DMS153 treated with DMSO at 0.1 percent for 48 hours (cell line): ENCODE measurements around the gene TYRP1.
"Not testable (repeated sequence)": the region's sequence is repeated elsewhere in the genome, so short reads cannot be mapped to it uniquely, and the experiment has no call there.

Experiments used
- DNase-seq: peaks from one replicate; lab custom pipeline; 2025; ENCODE audit not compliant: unreplicated experiment; lab: John Stamatoyannopoulos, UW

Gene TYRP1

GRCh38 chr9:12693141-12693540 is at the start of gene TYRP1:
TSS of gene TYRP1 (plus strand) at chr9:12693385. CDS start at chr9:12693997, 612 bp downstream.
- no peak for DNase-seq

- no peak for DNase-seq
Observed at GRCh38 chr9:12643686-12644085, 49.5 kb upstream of the TYRP1 start.

GRCh38 chr9:12648925-12649324 is 44.3 kb upstream of the TYRP1 start:
- DNase-seq = no peak

- DNase-seq = no peak
Observed at GRCh38 chr9:12651125-12651524, 42.1 kb upstream of the TYRP1 start.

- no peak for DNase-seq
Observed at GRCh38 chr9:12652973-12653372, 40.2 kb upstream of the TYRP1 start.

- no peak for DNase-seq
Observed at GRCh38 chr9:12656803-12657202, 36.4 kb upstream of the TYRP1 start.

- no peak for DNase-seq
Observed at GRCh38 chr9:12657233-12657632, 36.0 kb upstream of the TYRP1 start.

- DNase-seq = no peak
Observed at GRCh38 chr9:12657998-12658397, 35.2 kb upstream of the TYRP1 start.

- no peak for DNase-seq
Observed at GRCh38 chr9:12658531-12659209, 34.5 kb upstream of the TYRP1 start.

- no peak for DNase-seq
Observed at GRCh38 chr9:12659220-12659619, 34.0 kb upstream of the TYRP1 start.

- no peak for DNase-seq
Observed at GRCh38 chr9:12666813-12667212, 26.4 kb upstream of the TYRP1 start.

GRCh38 chr9:12667892-12668291 is 25.3 kb upstream of the TYRP1 start:
- no peak for DNase-seq

GRCh38 chr9:12670006-12670405 is 23.2 kb upstream of the TYRP1 start:
- DNase-seq = no peak

- DNase-seq = no peak
Observed at GRCh38 chr9:12674961-12675360, 18.2 kb upstream of the TYRP1 start.

GRCh38 chr9:12677462-12678126 is 15.6 kb upstream of the TYRP1 start:
- not testable (repeated sequence) for DNase-seq

GRCh38 chr9:12680341-12680740 is 12.8 kb upstream of the TYRP1 start:
- no peak for DNase-seq

- DNase-seq = no peak
Observed at GRCh38 chr9:12680757-12681156, 12.4 kb upstream of the TYRP1 start.

GRCh38 chr9:12681620-12682019 is 11.6 kb upstream of the TYRP1 start:
- no peak for DNase-seq

GRCh38 chr9:12684974-12685373 is 8.2 kb upstream of the TYRP1 start:
- DNase-seq = no peak

GRCh38 chr9:12689233-12689632 is 4.0 kb upstream of the TYRP1 start:
- DNase-seq = no peak

GRCh38 chr9:12694013-12694412 is 828 bp downstream of the TYRP1 start:
- DNase-seq = no peak

- no peak for DNase-seq
Observed at GRCh38 chr9:12695474-12695873, 2.3 kb downstream of the TYRP1 start.
